Endothelial cell of umbilical vein (primary cell): ENCODE data around the gene AXDND1. TPM values are rescaled to one million over a fixed set of nuclear protein-coding genes. Genes with fewer than 3 reads are reported as not detected.
"Not testable (repeated sequence)": the region's sequence is repeated elsewhere in the genome, so short reads cannot be mapped to it uniquely, and the experiment has no call there.

Source experiments
- BruUV-seq: library from RNA; stranded (reverse); fragments of 400-500 nt; replicated peaks from 2 replicates; lab custom pipeline; 2021; lab: Mats Ljungman, UMichigan
- CTCF ChIA-PET: fragments of 300-600, 350-600 bp; sonication (Branson Sonifier 250); formaldehyde crosslinking; loops from one replicate; lab custom pipeline; 2021; ENCODE audit warnings: antibody characterized with exemption, inconsistent platforms; lab: Charles Lee
- POLR2A ChIA-PET: fragments of 300-600, 350-600 bp; sonication (Branson Sonifier 250); formaldehyde crosslinking; loops from one replicate; lab custom pipeline; 2021; ENCODE audit warnings: antibody characterized with exemption, inconsistent platforms; lab: Charles Lee
- DNase-seq: peaks from one replicate; pipeline ENCODE4 v3.0.0-alpha.2; 2011; ENCODE audit warnings: low read depth, low spot score
- FAIRE-seq: peaks from 2 replicates; lab custom pipeline; 2011; peaks lifted over from hg19 to GRCh38; lab: Jason Lieb, UNC
- H2AFZ ChIP-seq: 2 replicates; pipeline ENCODE4 v1.6.0; 2012; ENCODE audit warnings: low read depth, low read length, control low read depth, inconsistent platforms
- H3K27ac ChIP-seq: 2 replicates; pipeline ENCODE4 v1.5.1; 2011; ENCODE audit warnings: low read depth, mild to moderate bottlenecking, control low read depth, low read length, moderate library complexity; ENCODE audit not compliant: insufficient read depth
- H3K27me3 ChIP-seq, 2 experiments: 2 replicates each; pipeline versions ENCODE4 v1.6.0 to v1.6.1; 2011; ENCODE audit warnings: low read length in 2 of 2, mixed read lengths in 1 of 2; ENCODE audit not compliant: control insufficient read depth in 2 of 2, insufficient read depth in 2 of 2
- H3K36me3 ChIP-seq, 2 experiments: 2 replicates in 1 of 2; 3 replicates in 1 of 2; pipeline ENCODE4 v1.5.1; 2011; ENCODE audit warnings: low read length in 2 of 2, mild to moderate bottlenecking in 1 of 2, moderate library complexity in 1 of 2; ENCODE audit not compliant: control insufficient read depth in 2 of 2, insufficient read depth in 2 of 2; ENCODE audit errors: extremely low read depth in 1 of 2
- H3K4me1 ChIP-seq: 3 replicates; pipeline ENCODE4 v1.5.1; 2011; ENCODE audit warnings: mild to moderate bottlenecking, low read length; ENCODE audit not compliant: control insufficient read depth, insufficient read depth; ENCODE audit errors: extremely low read depth
- H3K4me2 ChIP-seq: 2 replicates; pipeline ENCODE4 v1.6.1; 2011; ENCODE audit warnings: low read length, control low read depth, mixed read lengths; ENCODE audit not compliant: insufficient read depth
- H3K4me3 ChIP-seq, 3 experiments: fragments of 200-600 bp in 1 of 3; sonication (generic), shearing (Covaris generic) in 1 of 3; replicated peaks in 1 of 3; 2 replicates each; pipeline ENCODE4 v1.5.1; 2011 to 2016; ENCODE audit warnings: control low read depth in 3 of 3, low read length in 3 of 3, mild to moderate bottlenecking in 2 of 3, inconsistent platforms in 1 of 3, low read depth in 1 of 3, moderate library complexity in 1 of 3; ENCODE audit not compliant: insufficient read depth in 1 of 3
- H3K79me2 ChIP-seq: 2 replicates; pipeline ENCODE4 v1.6.0; 2012; ENCODE audit warnings: low read length, inconsistent platforms; ENCODE audit not compliant: control insufficient read depth, insufficient read depth
- H3K9ac ChIP-seq: replicated peaks from 2 replicates; pipeline ENCODE3; 2011; ENCODE audit warnings: low read length, control low read depth; ENCODE audit not compliant: insufficient read depth; ENCODE audit errors: extremely low read depth
- H3K9me1 ChIP-seq: replicated peaks from 3 replicates; pipeline ENCODE4 v1.6.0; 2011; ENCODE audit warnings: mild to moderate bottlenecking, low read length; ENCODE audit not compliant: control insufficient read depth, insufficient read depth; ENCODE audit errors: extremely low read depth
- H3K9me3 ChIP-seq: replicated peaks from 2 replicates; pipeline ENCODE4 v1.5.1; 2012; ENCODE audit warnings: low read length, inconsistent platforms; ENCODE audit not compliant: control insufficient read depth, insufficient read depth
- H4K20me1 ChIP-seq: replicated peaks from 2 replicates; pipeline ENCODE3; 2011; ENCODE audit warnings: mild to moderate bottlenecking, low read length; ENCODE audit not compliant: control insufficient read depth, insufficient read depth; ENCODE audit errors: extremely low read depth
- EZH2 ChIP-seq: IDR thresholded peaks from 2 replicates; pipeline ENCODE4 v1.6.1; 2012; ENCODE audit warnings: borderline replicate concordance, low read depth, mild to moderate bottlenecking, moderate library complexity, low read length, inconsistent platforms; ENCODE audit not compliant: severe bottlenecking
- FOS ChIP-seq: IDR thresholded peaks from 2 replicates; pipeline ENCODE4 v1.6.1; 2011; ENCODE audit warnings: mild to moderate bottlenecking, low read length, moderate library complexity, borderline replicate concordance; ENCODE audit not compliant: insufficient read depth
- GATA2 ChIP-seq: IDR thresholded peaks from 2 replicates; pipeline ENCODE4 v1.7.0; 2011; ENCODE audit warnings: low read depth, mild to moderate bottlenecking, moderate library complexity, mixed read lengths, low read length; ENCODE audit not compliant: insufficient read length, insufficient read depth
- JUN ChIP-seq: IDR thresholded peaks from 2 replicates; pipeline ENCODE4 v1.6.1; 2011; ENCODE audit warnings: borderline replicate concordance, low read depth; ENCODE audit not compliant: insufficient read length, insufficient read depth
- MAX ChIP-seq: IDR thresholded peaks from 2 replicates; pipeline ENCODE4 v1.6.1; 2011; ENCODE audit not compliant: insufficient read depth, insufficient read length
- MYC ChIP-seq: IDR thresholded peaks from one replicate; pipeline ENCODE4 v1.6.1; 2011; ENCODE audit warnings: mild to moderate bottlenecking, low read depth, low read length
- POLR2A ChIP-seq: IDR thresholded peaks from 2 replicates; pipeline ENCODE4 v1.6.1; 2012; ENCODE audit warnings: low read depth, mild to moderate bottlenecking, control low read depth, low read length
- POLR2AphosphoS5 ChIP-seq: IDR thresholded peaks from 2 replicates; pipeline ENCODE4 v1.6.1; 2012; ENCODE audit warnings: low read depth, mild to moderate bottlenecking, control low read depth, low read length, moderate library complexity; ENCODE audit not compliant: insufficient read depth
- dilution Hi-C: fragments of 300-500 bp; cut with MboI; formaldehyde crosslinking; loops from one replicate; pipeline ENCODE4 v1.15.0; 2019; ENCODE audit warnings: low sequenced_read_pairs; ENCODE audit not compliant: extremely low pct_ligation_motif_present
- intact Hi-C: fragments of 100-400 bp; cut with micrococcal nuclease; formaldehyde crosslinking; loops from one replicate; pipeline ENCODE4 v1.10.0; 2022
- polyA plus RNA-seq, 4 experiments: library from polyadenylated mRNA; depleted of rRNA in 3 of 4; stranded (reverse) in 3 of 4; unstranded in 1 of 4; fragments of >200 nt; gene quantifications; 2 replicates each; pipeline versions ENCODE4 v1.2.1 to v1.2.3, GENCODE V29; 2011 to 2012; ENCODE audit warnings: missing spikeins in 1 of 4
- total RNA-seq: library from RNA; stranded (reverse); gene quantifications from 2 replicates; pipeline ENCODE4 v1.2.3, GENCODE V29; 2021
- TF ChIP-seq, protein P1 (sequence below), 2 donors: IDR thresholded peaks; 1 replicate in 1 of 2; 2 replicates in 1 of 2; pipeline ENCODE4 v1.5.1; 2011; ENCODE audit warnings: low read length in 2 of 2, mild to moderate bottlenecking in 2 of 2, moderate library complexity in 2 of 2, control low read depth in 1 of 2, inconsistent platforms in 1 of 2, low read depth in 1 of 2; ENCODE audit not compliant: insufficient read depth in 1 of 2; ENCODE audit errors: extremely low read depth in 1 of 2

AXDND1 gene
- total and polyA plus RNA-seq, 2 donors (not counting 3 experiments of a cell fraction or from before 2014, with no cell fraction given) = 0.17 TPM; not detected in 1

GRCh38 chr1:179353546-179353945, 12.2 kb upstream of the AXDND1 start:
- ChIA-PET POLR2A (no interaction called here), CTCF (no interaction called here)
- dilution Hi-C loops (no loop called here), intact Hi-C loops (no loop called here)
- no peak for DNase-seq
- no peak overlapping the region for H2AFZ ChIP-seq
- H3K27me3 ChIP-seq = no peaks in the 10 kb centered on the region
- H3K9me1 ChIP-seq = no peaks in the 10 kb centered on the region
- no peaks in the 10 kb centered on the region for H3K4me1 ChIP-seq
- H3K4me2 ChIP-seq = no peak overlapping the region
- H3K36me3 ChIP-seq = peaks cover 0 to 3% of the 10 kb centered on the region in 2 experiments
- H3K4me3 ChIP-seq = no peak overlapping the region
- TF ChIP-seq JUN = no peak
- TF ChIP-seq EZH2 = no peak
- TF ChIP-seq GATA2 = no peak
- no peak for TF ChIP-seq MAX
- TF ChIP-seq FOS = no peak
- TF ChIP-seq POLR2A = no peak
- TF ChIP-seq POLR2AphosphoS5 = no peak
- TF ChIP-seq MYC = no peak
- TF ChIP-seq, protein P1, sequence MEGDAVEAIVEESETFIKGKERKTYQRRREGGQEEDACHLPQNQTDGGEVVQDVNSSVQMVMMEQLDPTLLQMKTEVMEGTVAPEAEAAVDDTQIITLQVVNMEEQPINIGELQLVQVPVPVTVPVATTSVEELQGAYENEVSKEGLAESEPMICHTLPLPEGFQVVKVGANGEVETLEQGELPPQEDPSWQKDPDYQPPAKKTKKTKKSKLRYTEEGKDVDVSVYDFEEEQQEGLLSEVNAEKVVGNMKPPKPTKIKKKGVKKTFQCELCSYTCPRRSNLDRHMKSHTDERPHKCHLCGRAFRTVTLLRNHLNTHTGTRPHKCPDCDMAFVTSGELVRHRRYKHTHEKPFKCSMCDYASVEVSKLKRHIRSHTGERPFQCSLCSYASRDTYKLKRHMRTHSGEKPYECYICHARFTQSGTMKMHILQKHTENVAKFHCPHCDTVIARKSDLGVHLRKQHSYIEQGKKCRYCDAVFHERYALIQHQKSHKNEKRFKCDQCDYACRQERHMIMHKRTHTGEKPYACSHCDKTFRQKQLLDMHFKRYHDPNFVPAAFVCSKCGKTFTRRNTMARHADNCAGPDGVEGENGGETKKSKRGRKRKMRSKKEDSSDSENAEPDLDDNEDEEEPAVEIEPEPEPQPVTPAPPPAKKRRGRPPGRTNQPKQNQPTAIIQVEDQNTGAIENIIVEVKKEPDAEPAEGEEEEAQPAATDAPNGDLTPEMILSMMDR (IDR thresholded peaks at IDR 0.05; ENCODE audit: extremely low read depth in 1 of 2, insufficient read depth in 1 of 2, low read depth in 1 of 2, low read length in 2 of 2) = no peak
- no peaks in the 10 kb centered on the region for H3K9me3 ChIP-seq
- no peak for FAIRE-seq
- H3K9ac ChIP-seq = no peak overlapping the region
- H3K79me2 ChIP-seq = no peaks in the 10 kb centered on the region
- no peak overlapping the region for H3K27ac ChIP-seq
- H4K20me1 ChIP-seq = no peaks in the 10 kb centered on the region
- no TSS peak for BruUV-seq

- CTCF ChIA-PET = interaction anchor here (0.8 kb wide), 1 partner anchor 110 kb away, joined by 3 read pairs; no protein-coding TSS in a partner anchor
- H4K20me1 ChIP-seq, H3K27ac ChIP-seq, H3K36me3 ChIP-seq, H3K9me1 ChIP-seq, POLR2A ChIA-PET, H3K4me2 ChIP-seq, dilution Hi-C loops, H3K79me2 ChIP-seq, H2AFZ ChIP-seq, H3K27me3 ChIP-seq, H3K9me3 ChIP-seq, DNase-seq, BruUV-seq, intact Hi-C loops, H3K9ac ChIP-seq, FAIRE-seq, H3K4me1 ChIP-seq, H3K4me3 ChIP-seq: not testable (repeated sequence)
Measured at GRCh38 chr1:179361631-179362030, 4.1 kb upstream of the AXDND1 start.
